ENCODE measurements around the gene RNF181.

RNF181 gene

DNA sequence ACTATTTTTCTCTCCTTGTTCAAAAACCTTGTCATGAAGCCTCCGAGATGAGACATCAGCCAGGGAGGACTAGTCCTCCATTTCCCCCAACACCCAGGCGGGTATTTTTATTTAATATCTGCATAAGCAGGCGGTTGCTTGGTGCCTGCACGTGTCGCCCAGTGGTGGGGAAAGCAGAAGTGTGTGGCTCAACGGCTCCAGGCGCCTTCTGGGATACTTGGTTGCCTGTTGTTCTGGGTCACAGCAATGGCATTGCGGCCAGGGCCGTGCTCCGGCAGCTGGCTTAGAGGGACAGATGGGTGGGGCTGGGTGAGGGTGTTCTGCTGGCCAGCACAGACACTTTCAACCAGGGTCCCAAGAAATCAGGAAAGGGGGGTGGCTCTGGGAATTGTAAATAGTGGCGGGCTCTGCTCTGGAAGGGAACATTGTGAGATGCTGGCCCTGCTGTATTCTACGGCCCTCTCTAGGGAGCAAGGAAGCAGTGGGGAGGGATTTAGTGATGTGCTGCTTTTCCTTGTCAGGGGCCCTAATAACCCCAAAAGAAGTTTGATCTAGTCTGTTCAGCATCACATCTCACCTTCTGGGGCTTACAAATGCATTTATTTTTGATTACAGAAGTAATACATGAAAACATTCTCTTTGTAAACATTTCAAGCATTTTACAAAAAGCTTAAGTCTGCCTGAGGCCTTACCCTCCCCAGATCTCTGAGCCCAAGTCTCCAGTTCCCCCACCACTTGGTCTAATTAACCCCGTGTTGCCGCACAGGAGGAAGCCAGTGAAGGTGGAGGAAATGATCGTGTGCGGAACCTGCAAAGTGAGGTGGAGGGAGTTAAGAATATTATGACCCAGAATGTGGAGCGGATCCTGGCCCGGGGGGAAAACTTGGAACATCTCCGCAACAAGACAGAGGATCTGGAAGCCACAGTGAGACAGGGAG is 17.0 kb upstream of the RNF181 start:
- Histone ChIP-seq H3K4me3 (replicated peaks; ENCODE audit: insufficient read depth, low read length) (peak overlapping the region; percentile 70), H3K27ac (replicated peaks) (peak overlapping the region; percentile 99), H3K27me3 (ENCODE audit: insufficient read depth, poor library complexity, severe bottlenecking) (no peaks in the 10 kb centered on the region)
- TF ChIP-seq CTCF (IDR thresholded peaks at IDR 0.05; ENCODE audit: insufficient read depth, low read length) = no peak
- TF ChIP-seq, protein P1, sequence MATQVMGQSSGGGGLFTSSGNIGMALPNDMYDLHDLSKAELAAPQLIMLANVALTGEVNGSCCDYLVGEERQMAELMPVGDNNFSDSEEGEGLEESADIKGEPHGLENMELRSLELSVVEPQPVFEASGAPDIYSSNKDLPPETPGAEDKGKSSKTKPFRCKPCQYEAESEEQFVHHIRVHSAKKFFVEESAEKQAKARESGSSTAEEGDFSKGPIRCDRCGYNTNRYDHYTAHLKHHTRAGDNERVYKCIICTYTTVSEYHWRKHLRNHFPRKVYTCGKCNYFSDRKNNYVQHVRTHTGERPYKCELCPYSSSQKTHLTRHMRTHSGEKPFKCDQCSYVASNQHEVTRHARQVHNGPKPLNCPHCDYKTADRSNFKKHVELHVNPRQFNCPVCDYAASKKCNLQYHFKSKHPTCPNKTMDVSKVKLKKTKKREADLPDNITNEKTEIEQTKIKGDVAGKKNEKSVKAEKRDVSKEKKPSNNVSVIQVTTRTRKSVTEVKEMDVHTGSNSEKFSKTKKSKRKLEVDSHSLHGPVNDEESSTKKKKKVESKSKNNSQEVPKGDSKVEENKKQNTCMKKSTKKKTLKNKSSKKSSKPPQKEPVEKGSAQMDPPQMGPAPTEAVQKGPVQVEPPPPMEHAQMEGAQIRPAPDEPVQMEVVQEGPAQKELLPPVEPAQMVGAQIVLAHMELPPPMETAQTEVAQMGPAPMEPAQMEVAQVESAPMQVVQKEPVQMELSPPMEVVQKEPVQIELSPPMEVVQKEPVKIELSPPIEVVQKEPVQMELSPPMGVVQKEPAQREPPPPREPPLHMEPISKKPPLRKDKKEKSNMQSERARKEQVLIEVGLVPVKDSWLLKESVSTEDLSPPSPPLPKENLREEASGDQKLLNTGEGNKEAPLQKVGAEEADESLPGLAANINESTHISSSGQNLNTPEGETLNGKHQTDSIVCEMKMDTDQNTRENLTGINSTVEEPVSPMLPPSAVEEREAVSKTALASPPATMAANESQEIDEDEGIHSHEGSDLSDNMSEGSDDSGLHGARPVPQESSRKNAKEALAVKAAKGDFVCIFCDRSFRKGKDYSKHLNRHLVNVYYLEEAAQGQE (IDR thresholded peaks at IDR 0.05; ENCODE audit: insufficient replicate concordance, low read depth) = peak; percentile 24
- no peak for TF ChIP-seq GABPA (IDR thresholded peaks at IDR 0.05; ENCODE audit: low read depth)
- TF ChIP-seq POLR2AphosphoS5 (IDR thresholded peaks at IDR 0.05; ENCODE audit: low read depth) = peak; percentile 78; the same call in 1 of the 2 replicates
- peak; percentile 98 for TF ChIP-seq SPI1 (IDR thresholded peaks at IDR 0.05; ENCODE audit: borderline replicate concordance, low read depth)
- DNase-seq (ENCODE audit: low read depth in 1 of 2, low spot score in 1 of 2) = peak; percentile 86 to 95

DNA sequence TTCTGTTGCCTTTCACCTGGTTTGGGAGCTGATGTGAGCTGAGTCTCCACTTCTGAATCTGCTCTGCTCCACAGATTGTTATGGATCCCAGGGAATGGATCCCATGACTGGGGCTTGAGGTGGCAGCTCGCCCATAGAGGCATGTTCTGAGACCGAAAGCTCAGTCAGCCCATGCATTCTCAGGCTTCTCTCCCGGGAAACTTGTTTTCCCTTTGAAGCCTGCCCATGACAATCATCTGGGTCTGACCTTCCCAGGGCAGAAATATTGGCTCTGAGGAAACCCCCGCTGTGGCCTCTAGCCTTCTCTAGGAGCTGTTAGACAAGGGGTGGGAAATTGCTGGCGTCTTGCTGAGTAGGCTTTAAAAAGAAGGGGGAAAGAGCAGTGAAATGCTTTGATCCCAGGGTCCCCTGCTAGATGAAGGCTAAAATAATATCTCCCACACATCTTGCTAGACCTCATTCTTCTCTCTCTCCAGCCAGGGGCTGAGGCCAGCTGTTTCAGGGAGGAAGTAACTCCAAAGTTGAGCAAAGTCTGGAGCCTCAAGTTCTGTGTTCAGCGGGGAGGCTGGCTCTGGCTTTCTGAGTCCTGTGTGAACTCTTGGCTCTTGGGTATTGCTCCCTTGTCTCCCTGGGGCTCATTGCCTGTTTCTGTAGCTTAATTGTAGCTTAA is 16.1 kb upstream of the RNF181 start:
- peak in 1 of 2 experiments; percentile 90 for DNase-seq (ENCODE audit: low read depth in 1 of 2, low spot score in 1 of 2)
- Histone ChIP-seq H3K4me3 (replicated peaks; ENCODE audit: insufficient read depth, low read length) (peak overlapping the region; percentile 70), H3K27me3 (ENCODE audit: insufficient read depth, poor library complexity, severe bottlenecking) (no peaks in the 10 kb centered on the region), H3K27ac (replicated peaks) (peak overlapping the region; percentile 99)
- TF ChIP-seq SPI1 (IDR thresholded peaks at IDR 0.05; ENCODE audit: borderline replicate concordance, low read depth) (peak; percentile 93), POLR2AphosphoS5 (IDR thresholded peaks at IDR 0.05; ENCODE audit: low read depth) (peak; percentile 65; the same call in 1 of the 2 replicates), CTCF (IDR thresholded peaks at IDR 0.05; ENCODE audit: insufficient read depth, low read length) (no peak)
- TF ChIP-seq, protein P1 (IDR thresholded peaks at IDR 0.05; ENCODE audit: insufficient replicate concordance, low read depth) = no peak

DNA sequence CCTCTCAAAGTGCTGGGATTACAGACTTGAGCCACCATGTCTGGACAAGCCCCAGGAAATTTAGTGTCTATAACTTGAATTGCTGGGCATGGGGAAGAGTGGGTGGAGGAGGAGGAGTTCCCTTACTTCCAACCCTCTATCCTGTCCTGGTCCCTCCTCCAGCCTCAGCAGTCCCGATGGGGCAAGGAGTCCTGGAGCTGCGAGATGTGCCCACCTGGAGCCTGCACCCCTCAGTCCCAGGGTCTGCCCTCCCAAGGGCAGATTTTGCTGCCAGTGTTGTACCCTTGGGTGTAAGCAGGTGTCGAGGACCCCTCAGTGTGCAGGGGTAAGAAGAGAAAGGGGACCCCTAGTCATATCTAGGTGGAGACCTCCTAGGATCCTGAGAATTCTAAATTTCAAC is 15.3 kb upstream of the RNF181 start:
- Histone ChIP-seq H3K27me3 (ENCODE audit: insufficient read depth, poor library complexity, severe bottlenecking) (no peaks in the 10 kb centered on the region), H3K4me3 (replicated peaks; ENCODE audit: insufficient read depth, low read length) (peak overlapping the region; percentile 70; the same call in 1 of the 2 replicates), H3K27ac (replicated peaks) (peak overlapping the region; percentile 99)
- DNase-seq (ENCODE audit: low read depth in 1 of 2, low spot score in 1 of 2) = no peak
- TF ChIP-seq GABPA (IDR thresholded peaks at IDR 0.05; ENCODE audit: low read depth) (no peak), CTCF (IDR thresholded peaks at IDR 0.05; ENCODE audit: insufficient read depth, low read length) (no peak), SPI1 (IDR thresholded peaks at IDR 0.05; ENCODE audit: borderline replicate concordance, low read depth) (no peak), POLR2AphosphoS5 (IDR thresholded peaks at IDR 0.05; ENCODE audit: low read depth) (no peak)
- TF ChIP-seq, protein P1 (IDR thresholded peaks at IDR 0.05; ENCODE audit: insufficient replicate concordance, low read depth) = no peak
